Measurements from ENCODE around the gene STRIP2. TPM values are rescaled to one million over a fixed set of nuclear protein-coding genes. Genes with fewer than 3 reads are reported as not detected.
A peak's percentile ranks its signal among the peaks of the same experiment; 100 is the strongest.
"Not testable (repeated sequence)": the region's sequence is repeated elsewhere in the genome, so short reads cannot be mapped to it uniquely, and the experiment has no call there.

STRIP2 gene
- total RNA-seq, 1 donor from 2014 or later = 55.9 TPM

GRCh38 chr7:129417073-129417472, 17.2 kb upstream of the STRIP2 start:
- no peak for DNase-seq (ENCODE audit: low read depth)

- peak; percentile 61 for DNase-seq (ENCODE audit: low read depth)
Observed at GRCh38 chr7:129421717-129422250, 12.4 kb upstream of the STRIP2 start.

- DNase-seq (ENCODE audit: low read depth) = no peak
Observed at GRCh38 chr7:129422727-129423126, 11.5 kb upstream of the STRIP2 start.

DNA sequence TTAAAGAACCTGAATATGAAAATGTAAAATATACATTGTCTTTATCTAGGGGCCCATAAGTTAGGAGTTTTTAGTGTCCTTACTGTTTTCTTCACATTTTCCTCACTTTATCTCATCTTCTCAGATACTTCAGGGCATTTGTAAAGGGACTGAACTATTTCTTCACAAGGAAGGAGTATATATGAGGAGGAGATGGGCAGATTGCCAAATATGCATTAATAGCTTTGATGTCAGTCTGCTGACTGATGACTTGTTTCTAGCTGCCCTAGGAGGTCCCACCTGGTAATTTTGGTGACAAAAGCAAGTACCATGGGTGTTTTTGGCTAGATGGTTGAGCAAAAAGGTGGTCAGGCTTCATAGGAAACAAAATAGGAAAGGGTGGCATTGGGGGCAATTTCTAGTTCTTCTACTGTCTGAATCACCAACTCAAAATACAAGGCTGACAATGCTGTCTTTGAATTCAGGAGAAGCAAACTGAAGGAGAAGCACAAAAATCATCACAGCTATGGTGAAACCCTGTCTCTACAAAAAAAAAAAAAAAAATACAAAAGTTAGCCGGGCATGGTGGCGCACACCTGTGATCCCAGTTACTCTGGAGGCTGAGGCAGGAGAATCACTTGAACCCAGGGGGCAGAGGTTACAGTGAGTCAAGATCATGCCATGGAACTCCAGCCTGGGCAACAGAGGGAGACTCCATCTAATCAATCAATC, 10.4 kb upstream of the STRIP2 start:
- DNase-seq (ENCODE audit: low read depth) = no peak

- no peak for DNase-seq (ENCODE audit: low read depth)
Observed at GRCh38 chr7:129426482-129426881, 7.8 kb upstream of the STRIP2 start.

DNA sequence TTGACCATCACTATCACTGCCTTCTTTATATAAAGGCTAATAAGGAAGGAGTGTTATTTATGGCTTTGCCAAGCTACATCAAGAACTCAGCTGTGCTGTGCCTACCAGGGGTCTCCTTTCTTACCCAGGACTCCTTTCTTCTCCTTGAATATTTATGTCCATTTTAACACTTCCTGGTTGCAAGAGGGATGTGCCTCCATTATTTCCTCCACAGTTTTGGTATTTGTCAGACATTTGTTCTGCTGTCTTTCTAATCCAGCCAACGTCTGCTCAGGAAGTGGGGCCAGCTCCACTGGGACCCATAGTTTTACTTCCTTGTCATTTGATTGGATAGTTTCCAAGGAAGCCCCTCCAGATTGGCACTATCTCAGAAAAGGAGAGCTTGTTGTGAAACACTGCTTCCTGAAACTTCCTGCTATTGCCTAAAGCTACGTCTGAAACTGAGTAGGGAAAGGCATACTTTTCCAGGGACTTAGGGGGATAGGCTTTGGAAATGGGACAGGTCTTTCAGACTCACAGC, 6.6 kb upstream of the STRIP2 start:
- DNase-seq (ENCODE audit: low read depth) = no peak

GRCh38 chr7:129431911-129432643, 2.2 kb upstream of the STRIP2 start:
- DNase-seq (ENCODE audit: low read depth) = no peak

GRCh38 chr7:129434675-129435318, 565 bp downstream of the STRIP2 start:
- DNase-seq (ENCODE audit: low read depth) = peak; percentile 57

DNA sequence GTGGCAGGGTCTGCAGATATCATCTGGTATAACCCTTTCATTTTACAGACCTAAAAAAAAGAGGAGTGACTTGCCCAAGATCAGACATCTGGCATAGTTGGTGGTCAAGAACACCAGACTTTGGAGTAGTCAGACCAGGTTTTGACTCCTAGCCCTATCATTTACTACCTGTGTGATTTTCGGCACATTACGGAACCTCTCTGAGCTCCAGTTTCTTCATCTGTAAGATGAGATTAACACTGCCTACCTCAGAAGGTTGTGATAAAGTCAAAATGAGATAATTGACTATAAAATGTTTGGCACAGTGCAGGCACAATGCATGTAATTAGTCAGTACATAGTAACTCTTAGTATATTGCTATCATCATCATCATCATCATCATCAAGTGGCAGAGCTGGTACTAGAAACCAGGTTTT, 1.2 kb downstream of the STRIP2 start:
- DNase-seq (ENCODE audit: low read depth) = no peak

DNA sequence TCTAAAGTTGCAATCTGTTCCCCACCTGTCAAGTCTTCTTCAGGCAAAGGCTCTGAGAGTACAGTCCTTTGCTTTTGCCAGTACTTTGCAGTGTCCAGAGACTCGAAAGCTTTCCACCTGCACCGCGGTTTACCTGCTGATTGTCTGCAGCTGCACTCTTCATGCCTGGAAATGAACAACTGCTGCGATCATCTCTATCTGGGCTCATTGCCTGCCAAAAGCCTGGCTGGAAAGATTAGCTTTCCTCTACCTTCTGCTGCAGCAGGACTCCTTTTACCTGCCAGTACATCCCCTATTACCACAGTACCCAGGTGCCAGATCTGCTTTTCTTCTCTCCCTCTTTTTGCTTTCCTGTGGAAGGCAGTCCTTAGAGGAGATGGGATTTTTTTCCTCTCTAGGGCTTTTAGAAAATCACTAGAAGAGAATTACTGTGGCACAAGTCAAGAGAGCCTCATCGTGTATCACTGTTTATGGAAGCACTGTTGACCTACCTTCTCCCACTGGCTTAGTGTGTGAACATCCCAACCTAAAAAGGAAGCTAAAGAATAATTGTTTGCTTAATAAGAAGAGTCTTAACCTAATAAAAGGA, 2.2 kb downstream of the STRIP2 start:
- no peak for DNase-seq (ENCODE audit: low read depth)

GRCh38 chr7:129437190-129437589, 3.0 kb downstream of the STRIP2 start:
- peak; percentile 72 for DNase-seq (ENCODE audit: low read depth)

- no peak for DNase-seq (ENCODE audit: low read depth)
Observed at GRCh38 chr7:129438281-129438838, 4.1 kb downstream of the STRIP2 start.

DNA sequence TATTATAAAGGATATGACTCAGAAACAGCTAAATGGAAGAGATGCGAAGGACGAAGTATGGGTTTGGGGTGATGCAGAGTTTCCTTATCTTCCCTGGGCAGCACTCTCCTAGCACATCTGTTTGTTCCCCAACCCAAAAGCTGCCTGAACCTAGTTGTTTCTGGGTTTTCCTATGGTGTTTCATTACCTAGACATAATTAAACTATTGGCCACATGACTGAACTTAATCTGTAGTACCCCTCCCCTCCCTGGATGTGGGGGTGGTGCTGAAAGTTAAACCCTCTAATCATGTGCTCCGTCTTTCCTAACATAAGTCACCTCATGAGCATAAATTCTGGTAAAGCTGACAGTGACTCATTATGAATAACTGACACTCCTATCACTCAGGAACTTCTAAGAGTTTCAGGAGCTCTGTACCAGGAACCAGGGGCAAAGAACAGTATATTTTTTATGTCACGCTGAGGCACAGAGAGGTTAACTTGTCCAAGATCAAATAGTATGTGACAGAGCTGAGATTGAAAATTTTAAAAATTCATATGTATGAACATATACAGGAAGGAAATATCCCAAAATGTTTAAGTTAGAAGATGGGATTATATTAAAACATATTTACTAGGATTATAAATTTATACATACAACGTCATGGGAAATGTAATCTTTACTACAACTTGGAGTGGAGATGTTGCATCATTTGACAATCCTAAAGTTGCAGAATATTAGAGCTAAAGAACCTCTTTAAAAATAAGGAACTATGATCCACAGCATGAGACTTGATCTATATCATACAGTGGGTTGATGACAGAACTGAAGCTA, 4.8 kb downstream of the STRIP2 start:
- peak; percentile 67 for DNase-seq (ENCODE audit: low read depth)

DNA sequence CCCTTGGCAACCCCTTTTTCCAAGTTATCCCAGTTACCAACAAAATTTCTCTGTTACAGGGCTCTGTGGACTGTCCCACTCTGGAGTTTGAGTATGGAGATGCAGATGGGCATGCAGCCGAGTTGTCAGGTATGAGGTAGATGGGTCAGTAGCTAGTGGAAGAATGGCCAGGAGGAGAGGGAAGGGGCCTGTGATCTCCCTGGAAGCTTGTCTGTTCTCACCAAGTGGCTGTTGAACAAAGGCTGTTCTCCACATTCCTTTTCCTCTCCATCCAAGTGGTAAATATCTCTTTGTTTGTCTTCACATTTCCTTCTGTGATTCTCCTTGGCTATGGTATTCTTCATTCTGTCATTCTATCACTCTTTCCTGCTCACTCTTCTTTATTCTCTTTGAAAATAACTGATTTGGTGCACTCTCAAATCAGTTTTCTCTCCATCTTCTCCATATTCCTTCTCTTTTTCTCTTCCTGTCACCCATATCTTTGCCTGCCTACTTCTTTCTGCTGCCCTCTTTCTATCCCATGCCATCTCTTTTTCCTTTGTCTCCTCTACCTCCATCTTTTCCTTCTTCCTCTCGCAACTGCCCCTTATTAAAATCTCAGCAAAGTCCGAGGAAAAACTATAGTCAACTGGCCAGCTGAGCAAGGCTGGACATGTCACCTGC, 5.9 kb downstream of the STRIP2 start:
- DNase-seq (ENCODE audit: low read depth) = no peak

DNA sequence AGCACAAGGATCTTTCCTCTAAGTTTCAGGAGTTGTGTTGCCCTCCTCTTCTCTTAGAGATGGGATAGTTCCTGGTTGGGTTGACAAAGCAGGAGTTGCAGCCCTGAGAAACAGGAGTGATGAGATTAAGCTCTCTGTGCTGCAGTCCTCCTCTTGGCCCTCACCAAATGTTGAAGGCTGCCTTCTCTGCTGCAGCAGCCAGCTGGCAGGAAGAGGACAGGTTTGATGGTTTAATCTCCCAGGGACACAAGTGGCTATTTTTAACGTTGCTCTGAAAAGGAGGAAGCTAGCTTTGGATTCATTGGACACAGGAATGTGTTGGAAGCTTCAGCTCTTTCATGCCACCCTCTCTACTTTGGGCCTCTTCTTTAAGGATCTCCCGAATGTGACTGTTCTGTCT, 9.4 kb downstream of the STRIP2 start:
- DNase-seq (ENCODE audit: low read depth) = peak; percentile 83

GRCh38 chr7:129444776-129445175, 10.5 kb downstream of the STRIP2 start:
- DNase-seq (ENCODE audit: low read depth) = not testable (repeated sequence)

DNA sequence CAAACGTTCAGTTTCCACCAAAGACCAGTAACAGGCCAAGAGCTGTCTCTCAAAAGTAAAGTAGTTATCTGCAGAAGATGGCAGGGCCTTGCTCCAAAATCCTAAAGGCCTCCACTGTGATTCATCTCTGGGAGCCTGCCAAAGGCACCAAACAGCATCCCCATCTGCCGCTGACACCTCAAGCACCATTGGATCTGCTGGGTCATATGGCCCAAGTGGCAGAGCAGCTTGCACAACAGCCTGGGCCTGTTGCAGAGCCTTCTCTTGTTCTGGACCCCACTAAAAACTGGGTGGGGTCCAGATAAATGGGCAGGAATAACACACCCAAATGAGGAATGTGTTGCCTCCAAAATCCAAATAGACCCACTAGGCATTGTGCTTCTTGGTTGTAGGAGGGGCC, 12.7 kb downstream of the STRIP2 start:
- peak; percentile 72 for DNase-seq (ENCODE audit: low read depth)

DNA sequence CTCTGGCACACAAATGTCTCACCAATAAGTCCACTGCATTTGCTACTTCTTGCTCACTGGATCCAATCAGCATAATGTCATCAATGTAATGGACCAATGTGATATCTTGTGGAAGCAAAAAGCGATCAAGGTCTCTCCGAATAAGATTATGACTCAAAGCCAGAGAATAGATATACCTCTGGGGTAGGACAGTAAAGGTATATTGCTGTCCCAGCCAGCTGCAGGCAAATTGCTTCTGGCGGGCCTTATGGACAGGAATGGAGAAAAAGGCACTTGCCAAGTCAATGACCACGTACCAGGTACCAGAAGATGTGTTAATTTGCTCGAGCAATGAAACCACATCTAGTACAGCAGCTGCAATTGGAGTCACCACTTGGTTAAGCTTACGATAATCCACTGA, 13.2 kb downstream of the STRIP2 start:
- not testable (repeated sequence) for DNase-seq (ENCODE audit: low read depth)

DNA sequence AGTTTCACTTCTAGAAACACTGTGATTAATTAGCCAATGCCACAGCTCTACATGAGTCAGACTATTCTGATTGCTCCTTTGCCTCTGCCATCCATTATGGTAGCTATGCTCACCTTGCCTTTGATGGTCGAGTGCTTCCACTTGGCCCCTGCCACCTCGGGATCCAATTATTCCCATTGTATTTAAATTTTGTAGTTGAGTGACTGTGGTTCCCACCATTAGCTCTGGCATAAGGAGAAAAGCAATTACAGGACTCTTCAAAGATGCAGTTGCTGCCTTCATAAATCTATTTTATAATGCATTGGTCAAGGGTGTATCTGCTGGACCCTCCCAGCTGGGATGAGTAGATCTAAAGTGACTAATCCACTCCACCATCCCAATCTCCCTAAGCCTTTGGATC, 14.4 kb downstream of the STRIP2 start:
- DNase-seq (ENCODE audit: low read depth) = not testable (repeated sequence)

DNA sequence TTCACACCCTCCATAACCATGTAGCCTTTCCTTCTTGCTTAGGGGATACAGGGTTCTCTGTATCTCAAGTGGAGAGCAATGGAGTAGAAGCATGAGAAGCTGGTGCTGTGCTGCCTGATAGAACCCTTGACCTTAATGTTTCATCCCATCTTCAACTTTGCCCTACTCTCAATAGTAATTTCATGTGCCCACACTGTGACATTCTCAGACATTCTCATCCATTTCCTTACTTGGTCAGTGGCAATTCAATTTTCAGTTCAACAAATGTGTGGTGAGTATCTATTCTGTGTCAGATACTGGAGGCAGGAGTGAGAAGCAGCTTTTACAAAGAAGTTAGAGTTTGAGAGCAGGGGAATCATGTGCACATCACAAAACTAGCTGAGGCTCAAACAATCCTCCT, 16.1 kb downstream of the STRIP2 start:
- no peak for DNase-seq (ENCODE audit: low read depth)

Data from myocyte (in vitro differentiated cells).